Adipose tissue (tissue), 3 donors: ENCODE data around the gene GLTP. TPM values are rescaled to one million over a fixed set of nuclear protein-coding genes. Genes with fewer than 3 reads are reported as not detected.
"Not testable (repeated sequence)": the region's sequence is repeated elsewhere in the genome, so short reads cannot be mapped to it uniquely, and the experiment has no call there.

Source experiments
- H3K27ac ChIP-seq: one replicate; pipeline ENCODE4 v1.5.1; 2013; ENCODE audit warnings: low read depth, low read length
- WGBS, 3 donors: extraction: QIAGEN DNeasy Blood & Tissue Kit; methylation state at CpG; one replicate each; pipeline ENCODE4 v1.1.7; 2013; 5-methylcytosine and 5-hydroxymethylcytosine counted together
- polyA plus RNA-seq, 3 donors: library from polyadenylated mRNA; stranded (reverse); fragments of 200-250 nt; gene quantifications; one replicate each; pipeline ENCODE4 v1.2.3, GENCODE V29; 2013
- donor health status: healthy with polysubstance abuse.
- donor health status: Bipolar disorder and iron deficiency.
- donor health status: healthy.

Gene GLTP
- polyA plus RNA-seq, 3 donors, result 12.3 to 33.6 (median 19.1) TPM

- WGBS, 3 donors, result 63 to 74% (median 64%) methylated on average over 4 of the region's 4 CpGs
- H3K27ac ChIP-seq, result no peak overlapping the region
Observed at GRCh38 chr12:109883461-109883860, 3.1 kb upstream of the GLTP start.

GRCh38 chr12:109881752-109882151, 1.4 kb upstream of the GLTP start:
- H3K27ac ChIP-seq, result no peak overlapping the region
- WGBS, 3 donors, result 83 to 94% (median 94%) methylated on average over 2 of the region's 2 CpGs

- WGBS, 3 donors, result 6 to 16% (median 10%) methylated on average over 9 of the region's 9 CpGs
- H3K27ac ChIP-seq, result no peak overlapping the region
Observed at GRCh38 chr12:109880938-109881337, 597 bp upstream of the GLTP start.

- H3K27ac ChIP-seq, result no peak overlapping the region
- WGBS, 3 donors, result 4 to 7% (median 5%) methylated on average over 13 of the region's 13 CpGs
Observed at GRCh38 chr12:109879351-109880042, 844 bp downstream of the GLTP start.

DNA sequence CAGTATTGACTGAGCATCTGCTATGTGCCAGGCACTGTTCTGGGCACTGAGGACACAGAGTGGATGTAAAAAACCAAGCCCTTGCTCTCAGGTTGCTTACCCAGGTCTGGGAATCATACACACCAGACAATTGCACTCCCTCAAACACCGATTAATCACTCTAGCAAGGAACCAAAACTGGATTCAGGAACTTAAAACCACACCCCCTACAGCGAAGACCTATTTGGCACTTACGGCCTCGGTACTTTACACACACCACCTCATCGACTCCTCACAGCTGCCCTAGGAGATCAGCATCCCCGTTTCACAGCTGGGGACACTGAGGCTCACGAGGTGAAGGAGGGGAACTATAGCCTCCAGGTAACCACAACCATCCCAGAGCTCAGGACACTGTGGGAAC, 1.6 kb downstream of the GLTP start:
- H3K27ac ChIP-seq, result no peak overlapping the region
- WGBS, 3 donors, result 64 to 79% (median 68%) methylated on average over 7 of the region's 7 CpGs

GRCh38 chr12:109878247-109878625, 2.1 kb downstream of the GLTP start:
- WGBS, 3 donors, result 67 to 83% (median 78%) methylated on average over 3 of the region's 3 CpGs

GRCh38 chr12:109877504-109878246, 2.7 kb downstream of the GLTP start:
- 67 to 74% (median 72%) methylated on average over 10 of the region's 10 CpGs for WGBS, 3 donors
- H3K27ac ChIP-seq, result no peak overlapping the region

More at GRCh38 chr12:109878247-109878625, 2.1 kb downstream of the GLTP start:
- H3K27ac ChIP-seq, result no peak overlapping the region

- H3K27ac ChIP-seq, result no peak overlapping the region
Observed at GRCh38 chr12:109876406-109876805, 3.9 kb downstream of the GLTP start.

- no peak overlapping the region for H3K27ac ChIP-seq
- 69 to 87% (median 80%) methylated on average over 6 of the region's 6 CpGs for WGBS, 3 donors
Observed at GRCh38 chr12:109875572-109876131, 4.7 kb downstream of the GLTP start.

DNA sequence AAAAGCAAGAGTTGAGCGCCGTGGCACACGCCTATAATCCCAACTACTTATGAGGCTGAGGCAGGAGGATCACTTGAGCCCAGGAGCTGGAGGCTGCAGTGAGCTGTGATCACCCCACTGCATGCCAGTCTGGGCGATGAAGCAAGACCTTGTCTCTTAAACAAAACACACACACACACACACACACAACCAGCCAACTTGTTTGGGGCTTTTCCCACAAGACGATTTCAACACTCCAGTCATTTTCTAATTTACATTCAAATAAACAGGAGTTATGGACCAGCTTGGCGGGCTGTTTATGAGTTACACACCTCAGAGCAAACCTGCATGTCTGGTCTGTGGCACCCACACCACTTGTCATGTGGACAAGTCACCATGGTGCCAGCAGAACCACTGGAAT, 6.7 kb downstream of the GLTP start:
- 88 to 92% (median 91%) methylated on average over 6 of the region's 6 CpGs for WGBS, 3 donors
- no peak overlapping the region for H3K27ac ChIP-seq

DNA sequence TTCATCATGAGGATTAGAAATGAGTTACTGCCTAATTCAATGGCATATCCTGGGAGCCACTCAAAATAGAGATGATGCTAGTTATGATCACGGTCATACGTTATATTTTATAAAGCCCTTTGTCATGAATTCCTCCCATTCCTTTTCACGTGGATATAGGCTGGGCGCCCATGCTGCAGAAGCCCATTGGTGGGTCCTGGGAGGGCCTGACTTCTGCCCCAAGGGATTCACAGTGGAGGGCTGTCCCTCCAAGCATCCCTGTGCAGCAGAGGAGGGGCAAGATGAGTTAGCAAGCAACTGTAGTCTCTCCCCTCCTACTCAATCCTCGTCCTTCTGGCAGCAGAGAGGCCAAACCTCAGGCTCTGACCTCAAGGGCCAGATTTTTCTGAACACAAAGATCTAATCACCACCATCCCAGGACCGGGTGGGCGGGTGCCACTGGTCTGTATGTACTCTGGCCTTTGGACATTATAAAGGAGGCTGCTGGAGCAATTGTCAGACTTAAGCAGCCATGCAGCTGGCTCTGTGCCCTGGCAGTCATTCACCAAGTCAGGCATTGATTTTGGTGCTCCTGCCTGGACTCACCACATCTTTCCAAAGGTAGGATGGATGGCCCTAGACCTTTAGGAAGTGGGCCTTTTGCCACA, 8.6 kb downstream of the GLTP start:
- no peak overlapping the region for H3K27ac ChIP-seq

GRCh38 chr12:109870648-109871047, 9.7 kb downstream of the GLTP start:
- no peak overlapping the region for H3K27ac ChIP-seq
- 51 to 74% (median 62%) methylated on average over 2 of the region's 2 CpGs for WGBS, 3 donors

More for the DNA sequence above, 8.6 kb downstream of the GLTP start:
- 67 to 70% (median 69%) methylated on average over 7 of the region's 7 CpGs for WGBS, 3 donors

- no peak overlapping the region for H3K27ac ChIP-seq
- 61 to 91% (median 71%) methylated on average over 9 of the region's 9 CpGs for WGBS, 3 donors
Observed at GRCh38 chr12:109868182-109869051, 11.9 kb downstream of the GLTP start.

- H3K27ac ChIP-seq, result no peak overlapping the region
- 41 to 72% (median 56%) methylated on average over 3 of the region's 3 CpGs for WGBS, 3 donors
Observed at GRCh38 chr12:109864916-109865315, 15.4 kb downstream of the GLTP start.

DNA sequence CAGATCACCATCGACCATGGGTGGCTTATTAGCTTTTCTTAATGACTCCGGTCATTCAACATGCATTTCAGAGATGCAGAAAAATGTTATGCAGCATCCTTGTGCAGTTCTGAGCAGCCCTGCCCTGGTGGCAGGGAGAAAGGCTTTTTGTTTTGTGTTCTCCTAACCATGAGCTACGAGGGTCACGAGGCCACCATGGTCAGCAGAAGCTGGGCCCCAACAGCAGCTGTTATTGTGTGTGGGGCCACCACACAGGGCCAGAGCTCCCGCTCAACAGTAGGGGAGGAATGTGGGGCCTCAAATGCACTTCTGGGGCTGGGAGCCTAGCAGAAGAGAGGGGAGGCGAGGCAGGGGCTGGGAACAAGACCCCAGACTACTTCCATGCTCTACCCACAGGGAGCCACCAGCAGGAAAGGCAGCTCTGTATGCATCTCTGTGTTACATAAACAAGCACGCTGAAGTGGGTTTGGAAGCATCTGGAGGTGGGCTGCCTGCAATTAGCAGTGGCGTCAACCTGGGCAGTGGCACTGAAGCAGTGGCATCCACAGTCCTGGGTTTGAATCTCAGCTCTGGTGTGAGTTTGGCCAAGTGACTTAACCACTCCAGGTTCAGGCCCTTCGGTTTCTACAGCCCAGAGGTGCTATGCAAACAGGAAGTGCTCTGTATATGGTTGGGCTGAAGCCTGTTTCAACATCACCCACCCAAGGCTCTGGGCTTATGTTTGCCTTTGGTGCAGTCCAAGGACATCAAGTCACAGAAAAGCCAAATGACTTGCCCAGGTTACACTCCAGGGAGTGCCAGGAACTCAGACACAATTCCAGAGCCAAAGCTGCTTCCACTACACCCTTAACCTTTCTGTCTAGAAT, 16.3 kb downstream of the GLTP start:
- H3K27ac ChIP-seq, result no peak overlapping the region

DNA sequence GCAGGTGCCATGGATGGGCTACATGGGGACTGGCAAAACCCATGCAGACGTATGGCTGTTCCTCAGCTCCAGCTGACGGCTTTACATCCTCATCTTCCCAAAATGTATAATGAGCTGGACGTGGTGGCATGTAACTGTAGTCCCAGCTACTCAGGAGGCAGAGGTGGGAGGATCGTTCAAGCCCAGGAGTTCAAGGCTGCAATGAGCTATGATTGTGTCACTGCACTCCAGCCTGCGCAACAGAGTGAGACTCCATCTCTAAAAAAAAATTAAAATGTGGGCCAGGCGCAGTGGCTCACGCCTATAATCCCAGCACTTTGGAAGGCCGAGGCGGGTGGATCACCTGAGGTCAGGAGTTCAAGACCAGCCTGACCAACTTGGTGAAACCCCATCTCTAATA, 17.9 kb downstream of the GLTP start:
- H3K27ac ChIP-seq, result not testable (repeated sequence)
- WGBS, 3 donors, result 85 to 92% (median 91%) methylated on average over 9 of the region's 9 CpGs

More for the DNA sequence above, 16.3 kb downstream of the GLTP start:
- WGBS, 3 donors, result 71 to 77% (median 76%) methylated on average over 9 of the region's 9 CpGs

GRCh38 chr12:109861689-109862314, 18.5 kb downstream of the GLTP start:
- 80 to 85% (median 83%) methylated on average over 17 of the region's 17 CpGs for WGBS, 3 donors
- no peak overlapping the region for H3K27ac ChIP-seq
